NCI-H2029 (cell line): ENCODE measurements around the gene PACRGL.
"Not testable (repeated sequence)": the region's sequence is repeated elsewhere in the genome, so short reads cannot be mapped to it uniquely, and the experiment has no call there.

Experiments
- DNase-seq: peaks from one replicate; lab custom pipeline; 2025; lab: John Stamatoyannopoulos, UW

Gene PACRGL

DNA sequence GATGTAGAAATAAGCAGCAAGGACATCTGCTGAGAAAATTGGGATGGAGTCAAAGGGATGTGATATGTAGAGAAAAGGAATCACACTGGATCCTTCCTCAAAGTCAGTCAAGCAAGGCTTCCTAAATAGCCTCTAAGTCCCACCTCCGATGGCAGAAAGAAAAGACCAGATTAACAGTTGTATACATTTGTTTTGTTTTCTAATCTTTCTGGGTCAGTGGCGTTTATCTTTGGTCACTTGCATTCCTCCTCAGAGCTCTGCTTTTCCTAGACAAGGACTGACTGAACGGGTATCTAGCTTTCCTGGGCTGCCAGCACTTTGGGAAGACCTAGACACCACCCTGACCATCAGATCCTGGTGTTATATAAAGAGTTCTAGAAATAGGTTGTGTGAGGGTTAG lies 23.2 kb downstream of the PACRGL start:
- no peak for DNase-seq

DNA sequence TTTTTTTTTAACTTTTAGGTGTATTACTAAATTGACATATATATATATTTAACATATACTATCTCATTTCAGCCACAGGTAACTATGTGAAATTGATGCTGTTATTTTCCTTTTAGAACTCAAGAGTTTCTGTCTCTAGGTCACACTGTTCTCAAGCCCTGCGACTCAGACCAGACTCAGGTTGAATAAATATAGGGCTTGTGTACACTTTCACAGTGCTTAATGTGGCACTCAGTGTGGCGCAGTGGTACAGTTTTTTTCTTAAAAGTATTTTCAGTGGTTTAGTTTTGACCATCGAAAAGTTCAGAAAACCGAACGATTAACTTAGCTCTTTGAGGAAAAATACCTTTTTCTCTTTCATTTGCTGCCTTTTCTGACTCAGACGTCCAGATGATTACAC lies 24.7 kb downstream of the PACRGL start:
- DNase-seq, result no peak

DNA sequence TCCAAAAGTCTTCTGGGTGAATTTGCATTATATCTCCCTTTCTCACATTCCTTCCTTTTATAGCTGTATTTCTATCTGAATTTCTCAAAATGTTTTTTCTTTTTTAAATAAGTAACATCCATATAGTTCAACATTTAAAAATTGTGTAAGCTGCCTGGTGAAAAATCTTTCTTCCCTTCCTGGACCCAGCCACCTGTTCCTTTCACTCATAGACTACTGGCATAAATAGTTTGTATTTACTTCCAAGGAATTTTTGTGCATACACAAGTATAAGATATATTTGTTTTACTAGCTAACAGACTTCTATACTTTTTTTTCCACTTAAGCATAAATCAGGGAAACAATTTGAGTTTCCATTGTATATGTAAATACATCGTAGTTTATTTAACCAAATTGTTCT lies 35.7 kb downstream of the PACRGL start:
- no peak for DNase-seq

DNA sequence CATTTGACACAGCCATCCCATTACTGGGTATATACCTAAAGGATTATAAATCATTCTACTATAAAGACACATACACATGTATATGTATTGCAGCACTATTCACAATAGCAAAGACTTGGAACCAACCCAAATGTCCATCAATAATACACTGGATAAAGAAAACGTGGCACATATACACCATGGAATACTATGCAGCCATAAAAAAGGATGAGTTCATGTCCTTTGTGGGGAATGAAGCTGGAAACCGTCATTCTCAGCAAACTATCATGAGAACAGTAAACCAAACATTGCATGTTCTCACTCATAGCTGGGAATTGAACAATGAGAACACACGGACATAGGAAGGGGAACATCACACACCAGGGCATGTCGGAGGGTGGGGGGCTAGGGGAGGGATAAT lies 45.7 kb downstream of the PACRGL start:
- DNase-seq, result not testable (repeated sequence)

DNA sequence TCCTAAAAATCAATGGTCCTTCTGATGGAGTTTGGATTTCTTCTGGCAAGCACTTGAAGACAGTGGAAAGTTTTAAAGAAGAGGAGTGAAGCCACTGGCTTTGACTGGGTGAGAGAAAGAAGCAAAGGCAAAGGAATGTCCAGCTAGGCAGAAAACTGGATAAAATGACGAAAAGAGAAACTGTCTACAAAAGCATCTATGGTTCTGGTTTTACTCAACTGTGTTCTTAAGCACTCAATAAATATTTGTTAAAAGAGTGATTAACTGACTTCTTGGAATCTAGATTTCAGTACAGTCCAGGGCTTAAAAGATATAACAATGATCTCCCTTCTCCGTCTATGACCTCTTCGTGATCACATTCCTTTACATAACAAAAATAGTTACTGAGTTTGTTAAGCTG lies 52.4 kb downstream of the PACRGL start:
- DNase-seq, result no peak

DNA sequence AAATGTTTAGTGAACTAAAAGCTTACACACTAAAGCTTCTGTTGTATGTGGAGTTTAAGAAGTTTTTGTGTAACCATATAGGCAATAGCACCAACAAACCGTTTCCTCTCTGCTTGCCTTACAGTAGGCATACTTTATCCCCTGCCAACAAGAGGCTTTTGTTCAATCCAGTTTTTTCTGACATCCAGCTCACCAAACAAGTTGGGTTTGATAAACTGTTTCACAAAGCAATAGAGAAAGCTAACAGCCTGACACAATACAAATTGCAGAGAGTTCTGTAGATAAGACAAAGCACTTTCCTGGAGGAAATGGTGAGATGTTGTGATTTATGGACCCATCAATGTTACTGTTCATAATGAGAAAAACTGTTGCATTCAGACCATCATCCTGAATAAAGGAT lies 53.8 kb downstream of the PACRGL start:
- no peak for DNase-seq

DNA sequence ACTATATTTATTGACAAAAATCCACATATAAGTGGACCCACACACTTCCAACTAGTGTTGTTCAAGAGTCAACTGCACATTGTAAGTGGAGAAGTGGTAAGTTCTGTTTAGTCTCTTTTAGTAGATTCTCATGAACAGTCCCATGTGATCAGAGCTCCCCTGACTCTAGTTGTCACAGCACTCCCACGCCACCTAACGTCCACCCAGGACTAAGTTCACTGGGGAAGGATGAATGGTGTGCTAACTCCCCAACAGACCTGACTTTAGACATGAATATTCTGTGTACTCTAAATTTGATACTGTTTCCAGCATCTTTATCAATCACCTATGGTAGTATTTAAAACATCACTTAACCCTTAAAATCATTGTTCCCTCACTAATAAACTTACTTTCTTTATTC lies 59.8 kb downstream of the PACRGL start:
- no peak for DNase-seq

DNA sequence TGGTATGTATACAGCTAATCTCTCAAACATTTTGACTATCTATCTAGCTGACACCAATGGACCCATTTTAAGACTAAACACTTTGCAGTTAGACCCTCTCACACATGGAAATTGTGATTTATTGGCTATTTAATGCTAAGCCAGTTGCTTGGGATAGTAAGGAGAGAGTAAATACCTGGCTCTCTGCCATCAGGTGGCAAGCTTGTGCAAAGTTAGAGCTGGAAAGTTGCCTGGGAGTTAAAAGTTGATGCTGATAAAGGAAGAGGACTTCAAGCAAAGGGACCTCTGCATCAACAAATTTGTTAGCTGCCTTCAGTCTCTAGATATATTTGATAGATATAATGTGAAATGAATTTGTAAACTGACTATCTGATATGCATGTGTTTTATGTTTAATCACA lies 61.1 kb downstream of the PACRGL start:
- no peak for DNase-seq

DNA sequence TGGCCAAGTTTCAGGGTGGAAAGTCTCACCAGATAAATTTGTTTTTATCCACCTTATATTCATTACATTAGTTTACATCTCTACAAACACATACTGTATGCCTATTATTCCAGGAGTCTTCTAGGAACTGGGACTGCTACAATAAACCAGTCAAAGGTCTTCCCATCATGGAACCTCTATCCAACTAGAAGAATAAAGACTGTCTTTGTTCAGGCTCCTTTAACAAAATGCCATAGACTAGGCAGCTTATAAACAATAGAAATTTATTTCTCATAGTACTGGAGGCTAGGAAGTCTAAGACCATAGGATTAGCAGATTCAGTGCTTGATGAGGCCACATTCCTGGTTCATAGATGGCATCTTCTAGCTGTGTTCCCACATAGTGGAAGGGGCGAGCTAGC lies 61.6 kb downstream of the PACRGL start:
- no peak for DNase-seq

DNA sequence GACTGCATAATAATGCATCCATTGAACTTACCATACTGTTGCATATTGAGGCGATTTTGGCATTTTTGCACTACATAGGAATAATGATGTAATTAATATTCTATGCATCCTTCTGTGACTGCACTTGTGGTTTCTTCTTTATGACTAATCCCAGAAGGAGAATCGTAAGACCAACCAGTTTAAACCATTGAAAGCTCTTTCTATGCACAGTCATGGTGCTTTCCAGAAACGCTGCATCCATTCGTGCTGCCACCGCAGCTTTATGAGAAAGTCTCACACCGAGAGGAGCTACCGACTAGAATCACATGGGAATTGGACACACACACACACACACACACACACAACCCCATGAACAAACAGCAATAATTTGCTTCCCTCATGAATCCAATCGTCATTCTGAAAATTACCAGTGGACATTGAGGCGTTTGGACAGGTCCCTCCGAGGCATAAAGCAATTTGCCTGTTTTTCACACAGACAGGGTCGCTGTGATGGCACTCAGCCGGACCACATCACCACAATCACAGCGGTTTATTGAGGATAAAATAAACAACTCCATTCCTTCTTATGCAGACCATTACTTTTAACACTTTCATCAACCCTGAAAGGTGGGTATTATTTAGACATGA lies 64.2 kb downstream of the PACRGL start:
- no peak for DNase-seq

DNA sequence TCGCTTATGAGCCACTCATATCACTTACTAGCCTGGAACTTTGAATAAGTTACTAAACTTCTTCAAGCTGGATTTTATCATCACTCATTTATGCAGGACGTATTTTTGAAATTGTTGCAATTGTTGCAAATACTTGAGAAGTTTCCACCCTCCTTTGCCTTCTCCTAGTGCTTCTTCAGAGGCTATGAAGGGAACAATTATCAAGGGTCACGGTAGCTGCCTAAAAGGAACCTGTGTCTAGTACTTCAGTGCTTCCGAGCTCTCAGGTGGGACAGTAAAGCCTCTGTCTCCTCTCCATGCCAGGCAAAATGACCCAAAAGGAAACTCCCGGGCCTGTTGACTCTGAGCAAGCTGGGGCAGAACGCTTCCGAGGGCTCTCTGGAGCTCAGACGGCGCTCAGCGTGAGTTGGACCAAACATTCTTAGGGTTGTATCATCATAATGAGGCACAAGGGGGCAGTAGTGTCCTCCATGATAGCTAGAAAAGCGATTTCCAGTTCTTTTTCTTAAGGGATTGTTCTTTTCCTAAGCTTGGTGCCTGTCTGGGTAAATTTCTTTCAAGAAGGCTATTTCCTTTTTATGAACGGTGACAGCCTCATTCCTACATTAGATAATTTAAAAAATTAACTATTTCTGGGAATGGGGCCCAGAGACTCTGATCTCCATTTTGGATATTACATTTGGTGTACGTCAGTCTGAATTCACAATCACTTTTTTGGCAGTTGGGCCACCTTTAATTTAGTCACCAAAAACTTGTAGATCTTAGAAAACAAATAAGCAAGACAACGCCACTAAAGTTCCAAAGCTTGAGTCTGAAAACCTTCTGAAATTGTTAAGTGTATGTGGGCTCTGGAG lies 73.1 kb downstream of the PACRGL start:
- DNase-seq, result peak; percentile 49

DNA sequence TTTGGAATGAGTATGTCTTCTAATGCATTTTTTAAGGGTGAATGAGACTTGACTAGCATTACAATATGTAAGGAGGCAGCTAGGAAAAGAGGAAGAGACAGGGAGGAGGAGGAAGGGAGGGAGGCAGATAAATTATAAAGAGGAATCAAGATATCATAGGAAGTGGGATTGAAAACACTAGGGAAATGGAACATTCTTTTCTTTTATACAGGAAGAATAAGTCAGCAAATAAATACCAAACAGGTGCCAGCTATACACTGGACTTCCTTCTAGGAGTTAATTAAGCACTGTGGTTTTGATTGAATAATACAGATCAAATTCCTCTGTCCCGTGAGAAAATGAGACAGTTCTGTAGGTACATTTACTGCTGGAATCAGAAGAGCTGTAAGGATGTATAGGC lies 78.6 kb downstream of the PACRGL start:
- DNase-seq, result no peak

DNA sequence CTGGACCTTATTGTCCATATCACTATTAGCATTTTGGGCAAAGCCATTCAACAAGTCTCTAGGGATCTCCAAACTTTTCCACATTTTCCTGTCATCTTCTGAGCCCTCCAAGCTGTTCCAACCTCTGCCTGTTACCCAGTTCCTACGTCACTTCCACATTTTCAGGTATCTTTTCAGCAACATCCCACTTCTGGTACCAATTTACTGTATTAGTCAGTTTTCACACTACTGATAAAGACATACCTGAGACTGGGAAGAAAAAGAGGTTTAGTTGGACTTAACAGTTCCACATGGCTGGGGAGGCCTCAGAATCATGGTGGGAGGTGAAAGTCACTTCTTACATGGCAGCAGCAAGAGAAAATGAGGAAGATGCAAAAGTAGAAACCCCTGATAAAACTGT lies 82.9 kb downstream of the PACRGL start:
- DNase-seq, result not testable (repeated sequence)

DNA sequence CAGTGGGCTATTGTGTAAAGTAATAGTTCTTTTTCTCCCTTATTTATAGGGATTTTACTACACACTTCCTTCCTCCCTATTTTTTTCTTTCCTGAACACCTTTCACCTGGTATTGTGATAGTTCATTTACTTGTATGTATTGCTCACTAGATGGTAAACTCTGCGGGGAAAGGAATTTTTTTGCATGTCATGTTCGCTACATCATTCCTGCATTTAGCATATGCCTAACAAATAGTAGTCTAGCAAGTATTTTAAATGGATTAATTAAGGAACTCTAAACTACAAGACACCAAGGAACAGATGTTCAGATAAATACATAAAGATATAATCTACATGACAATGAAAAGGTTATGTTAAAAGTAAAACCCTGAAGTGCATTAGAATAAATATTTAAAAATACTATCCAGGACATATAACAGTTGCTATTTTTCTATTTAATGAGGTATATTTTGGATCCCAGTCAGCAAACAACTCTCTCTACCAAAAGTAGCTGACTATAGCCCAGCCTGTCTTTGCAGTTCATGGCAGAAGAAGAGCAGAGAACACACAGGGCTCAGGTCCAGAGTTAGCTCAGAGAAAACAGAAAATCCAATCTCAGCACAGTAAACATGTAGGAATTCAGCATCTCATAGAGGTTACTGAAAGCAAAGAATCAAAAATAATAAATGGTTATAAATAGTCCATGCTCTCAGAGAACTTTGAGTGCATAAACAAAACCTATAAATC lies 87.8 kb downstream of the PACRGL start:
- DNase-seq, result no peak
